Fibroblast of the aortic adventitia (primary cell): ENCODE results near the gene ARHGEF19. TPM values are rescaled to one million over a fixed set of nuclear protein-coding genes. Genes with fewer than 3 reads are reported as not detected.

Experiments used
- DNase-seq: peaks from one replicate; pipeline ENCODE4 v3.0.0-alpha.2; 2010; ENCODE audit warnings: low read depth
- H3K4me3 ChIP-seq: 2 replicates; pipeline ENCODE4 v1.5.1; 2011; ENCODE audit warnings: low read depth, mild to moderate bottlenecking, control low read depth, low read length, moderate library complexity
- total RNA-seq: library from RNA; depleted of rRNA; stranded (reverse); fragments of >200 nt; gene quantifications from 2 replicates; pipeline ENCODE4 v1.2.3, GENCODE V29; 2012; ENCODE audit warnings: low replicate concordance
- TF ChIP-seq, protein P1 (sequence below): IDR thresholded peaks from 2 replicates; pipeline ENCODE4 v1.5.1; 2011; ENCODE audit warnings: mild to moderate bottlenecking, low read length, control low read depth, inconsistent platforms; ENCODE audit not compliant: insufficient read depth

Gene ARHGEF19
- total RNA-seq, 1 donor, result 2.8 TPM

DNA sequence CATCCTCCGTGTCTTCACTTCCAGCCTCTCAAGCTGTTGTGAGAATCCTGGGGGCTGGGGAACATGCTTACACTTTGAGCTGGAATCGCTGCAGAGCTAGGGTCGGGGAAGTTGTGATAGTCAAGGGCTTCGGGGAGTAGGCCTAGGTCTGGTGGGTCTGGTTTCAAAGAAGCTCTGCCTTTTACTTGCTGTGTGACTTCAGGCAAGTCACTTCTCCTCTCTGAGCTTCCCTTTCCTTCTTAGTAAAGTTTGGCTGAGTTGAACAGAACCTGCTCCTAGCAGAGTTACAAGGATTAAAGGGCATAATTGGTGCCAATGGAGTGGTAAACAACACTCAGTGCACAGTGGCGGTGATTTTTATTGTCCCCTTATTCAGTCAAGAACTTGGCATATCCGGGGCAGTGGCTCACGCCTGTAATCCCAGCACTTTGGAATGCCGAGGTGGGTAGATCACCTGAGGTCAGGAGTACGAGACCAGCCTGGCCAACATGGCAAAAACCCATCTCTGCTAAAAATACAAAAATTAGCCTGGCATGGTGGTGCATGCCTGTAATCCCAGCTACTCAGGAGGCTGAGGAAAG lies 25.7 kb downstream of the ARHGEF19 start:
- H3K4me3 ChIP-seq, result no peak overlapping the region
- DNase-seq, result no peak
- TF ChIP-seq, protein P1, sequence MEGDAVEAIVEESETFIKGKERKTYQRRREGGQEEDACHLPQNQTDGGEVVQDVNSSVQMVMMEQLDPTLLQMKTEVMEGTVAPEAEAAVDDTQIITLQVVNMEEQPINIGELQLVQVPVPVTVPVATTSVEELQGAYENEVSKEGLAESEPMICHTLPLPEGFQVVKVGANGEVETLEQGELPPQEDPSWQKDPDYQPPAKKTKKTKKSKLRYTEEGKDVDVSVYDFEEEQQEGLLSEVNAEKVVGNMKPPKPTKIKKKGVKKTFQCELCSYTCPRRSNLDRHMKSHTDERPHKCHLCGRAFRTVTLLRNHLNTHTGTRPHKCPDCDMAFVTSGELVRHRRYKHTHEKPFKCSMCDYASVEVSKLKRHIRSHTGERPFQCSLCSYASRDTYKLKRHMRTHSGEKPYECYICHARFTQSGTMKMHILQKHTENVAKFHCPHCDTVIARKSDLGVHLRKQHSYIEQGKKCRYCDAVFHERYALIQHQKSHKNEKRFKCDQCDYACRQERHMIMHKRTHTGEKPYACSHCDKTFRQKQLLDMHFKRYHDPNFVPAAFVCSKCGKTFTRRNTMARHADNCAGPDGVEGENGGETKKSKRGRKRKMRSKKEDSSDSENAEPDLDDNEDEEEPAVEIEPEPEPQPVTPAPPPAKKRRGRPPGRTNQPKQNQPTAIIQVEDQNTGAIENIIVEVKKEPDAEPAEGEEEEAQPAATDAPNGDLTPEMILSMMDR, result no peak

DNA sequence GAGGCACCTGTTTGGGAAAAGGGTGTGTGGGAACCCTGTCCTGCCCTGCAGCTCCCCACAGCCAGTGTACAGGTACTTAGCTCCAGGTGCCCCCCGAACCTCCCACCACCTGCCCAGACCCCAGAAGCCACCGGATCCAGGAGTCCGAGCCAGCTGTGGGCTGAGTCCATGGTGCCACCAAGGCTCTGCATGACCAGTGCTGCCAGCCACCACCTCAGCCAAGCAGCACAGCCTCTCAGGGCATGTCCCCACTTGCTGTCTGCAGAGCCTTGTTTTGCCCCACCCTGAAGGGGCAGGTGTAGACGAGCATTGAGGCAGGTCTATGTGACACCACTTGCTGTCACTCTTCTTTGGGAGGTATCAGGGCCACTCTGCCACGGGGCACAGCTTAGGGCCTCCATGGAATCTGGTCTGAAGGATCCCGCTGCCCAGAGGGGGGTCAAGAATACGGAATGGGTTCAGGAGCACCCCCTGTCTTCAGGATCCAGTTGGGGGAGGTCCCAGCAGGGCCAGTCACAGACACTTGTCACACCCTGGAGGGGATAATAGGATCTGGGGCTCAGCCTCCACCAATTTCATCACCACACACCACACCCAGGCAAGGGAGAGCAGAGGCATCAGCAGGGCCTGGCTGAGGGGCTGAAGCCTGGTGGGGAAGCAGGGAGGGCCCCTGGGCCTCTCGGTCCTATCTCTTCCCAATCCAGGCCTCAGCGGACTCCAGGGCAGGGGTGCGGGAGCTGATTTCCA lies 27.7 kb downstream of the ARHGEF19 start:
- TF ChIP-seq, protein P1, result no peak
- no peak overlapping the region for H3K4me3 ChIP-seq
- DNase-seq, result no peak

DNA sequence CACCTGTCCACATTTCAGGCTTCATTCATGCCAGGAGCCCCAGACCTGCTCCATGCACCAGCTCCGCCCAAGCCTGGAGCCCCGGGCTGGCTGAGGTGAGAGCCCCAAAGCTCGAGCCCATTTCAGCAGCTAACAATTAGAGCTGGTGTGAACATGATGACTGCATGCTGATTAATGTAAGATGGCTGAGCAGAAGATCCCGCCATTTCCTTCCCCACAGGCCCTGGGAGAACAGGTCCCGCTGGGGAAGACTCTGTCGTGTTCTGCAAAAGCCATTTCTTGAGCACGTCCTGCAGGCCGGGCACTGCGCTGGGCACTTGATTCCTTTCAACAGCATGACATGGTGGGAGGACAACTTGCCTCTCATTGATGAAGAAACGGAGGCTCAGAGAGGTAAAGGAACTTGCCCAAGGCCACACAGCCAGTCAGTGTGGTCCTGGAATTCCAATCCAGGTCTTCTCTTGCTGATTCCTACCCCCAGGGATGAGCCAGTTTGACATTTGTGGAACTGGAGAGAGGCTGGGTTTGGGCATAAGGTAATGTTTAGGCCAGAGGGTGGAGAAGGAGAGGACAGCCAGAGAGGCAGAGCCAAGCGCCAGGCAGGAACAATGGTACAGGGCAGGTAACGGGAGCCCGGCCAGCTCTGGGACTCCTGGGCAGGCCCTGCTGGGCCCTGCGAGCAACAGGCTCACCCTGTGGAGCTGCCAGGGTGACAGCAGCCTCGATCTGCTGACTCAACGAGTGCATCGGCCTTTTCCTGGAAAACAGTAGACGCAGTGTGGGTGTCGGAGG lies 28.5 kb downstream of the ARHGEF19 start:
- no peak overlapping the region for H3K4me3 ChIP-seq
- TF ChIP-seq, protein P1, result no peak
- DNase-seq, result no peak

DNA sequence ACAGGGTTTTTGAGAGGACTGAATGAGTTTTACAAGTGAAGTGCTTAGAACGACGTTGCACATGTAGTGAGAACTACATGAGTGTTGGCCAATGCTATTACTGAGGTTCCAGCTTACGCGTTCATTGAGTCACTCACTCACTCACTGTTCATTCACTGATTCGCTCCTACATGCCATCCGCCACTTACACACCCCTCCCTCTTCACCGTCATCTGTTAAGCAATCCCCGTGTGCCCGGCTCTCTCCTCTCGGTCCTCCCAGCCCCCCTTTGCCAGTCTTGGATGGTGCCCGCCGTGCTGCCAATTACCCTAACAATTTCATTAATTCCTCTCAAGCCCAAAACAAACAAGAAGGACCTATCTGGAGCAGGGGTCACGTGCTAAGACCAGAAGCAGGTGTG lies 29.3 kb downstream of the ARHGEF19 start:
- TF ChIP-seq, protein P1, result no peak
- DNase-seq, result peak; percentile 94
- no peak overlapping the region for H3K4me3 ChIP-seq

DNA sequence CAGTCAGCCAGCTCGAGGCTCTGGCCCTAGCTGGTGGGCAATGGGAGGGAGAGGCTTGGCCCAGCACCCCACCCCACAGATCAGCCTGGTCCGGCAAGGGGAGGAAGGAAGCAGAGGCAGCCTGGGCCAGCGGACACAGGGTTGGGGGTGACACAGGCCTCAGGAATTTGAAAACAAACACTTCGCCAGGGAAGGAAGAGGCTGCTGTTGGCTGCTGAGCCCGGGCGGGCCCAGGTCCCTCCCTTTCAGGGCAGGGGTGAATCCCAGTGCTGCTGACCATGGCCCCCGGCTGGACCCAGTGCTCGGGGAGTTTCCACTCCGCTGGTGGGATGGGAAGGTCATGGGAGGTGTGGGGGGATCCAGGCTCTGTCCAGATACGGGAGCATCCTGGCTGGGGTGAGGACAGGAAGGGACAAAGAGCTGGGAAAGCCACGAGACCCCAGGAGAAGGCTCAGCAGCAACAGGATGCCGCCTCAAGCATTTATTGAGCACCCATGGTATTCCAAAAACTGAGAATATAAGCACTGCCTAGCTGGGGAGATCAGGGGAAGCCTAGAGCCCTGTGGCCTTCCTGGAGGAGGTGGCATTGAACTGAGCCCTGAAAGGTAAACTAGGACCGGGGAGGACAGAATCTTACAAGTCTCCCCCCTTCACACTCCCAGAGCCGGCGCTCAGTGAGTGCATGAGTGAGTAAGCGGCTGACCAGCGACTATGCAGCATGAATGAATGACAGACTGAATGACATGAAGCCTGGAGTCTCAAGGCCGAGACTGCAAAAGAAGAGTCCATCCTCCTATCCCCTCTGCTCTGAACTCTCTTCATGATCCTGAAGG lies 30.3 kb downstream of the ARHGEF19 start:
- no peak overlapping the region for H3K4me3 ChIP-seq
- DNase-seq, result peak; percentile 93
- TF ChIP-seq, protein P1, result no peak

DNA sequence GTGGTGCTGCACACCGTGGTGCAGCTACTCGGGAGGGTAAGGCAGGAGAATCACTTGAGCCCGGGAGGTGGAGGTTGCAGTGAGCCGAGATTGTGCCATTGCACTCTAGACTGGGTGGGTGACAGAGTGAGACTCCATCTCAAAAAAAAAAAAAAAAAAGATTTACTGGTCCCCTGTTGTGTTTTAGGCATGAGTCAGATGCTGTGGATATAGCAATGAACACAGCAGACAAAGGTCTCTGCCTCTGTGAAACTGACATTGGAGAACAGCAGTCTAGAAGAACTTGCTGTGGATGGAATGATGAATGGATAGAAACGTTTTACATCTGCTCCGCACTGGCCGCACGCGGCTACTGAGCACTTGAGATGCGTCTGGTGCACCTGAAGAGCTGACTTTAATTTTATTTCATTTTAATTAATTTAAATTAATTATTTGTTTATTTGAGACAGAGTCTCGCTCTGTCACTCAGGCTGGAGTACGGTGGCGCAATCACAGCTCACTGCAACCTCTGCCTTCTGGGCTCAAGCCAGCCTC lies 32.1 kb downstream of the ARHGEF19 start:
- no peak overlapping the region for H3K4me3 ChIP-seq
- DNase-seq, result no peak
- TF ChIP-seq, protein P1, result no peak
